ENCODE measurements around the gene RGS8. TPM values are rescaled to one million over a fixed set of nuclear protein-coding genes. Genes with fewer than 3 reads are reported as not detected.

The RGS8 gene
- total RNA-seq, 1 experiment from 2014 or later = not detected

DNA sequence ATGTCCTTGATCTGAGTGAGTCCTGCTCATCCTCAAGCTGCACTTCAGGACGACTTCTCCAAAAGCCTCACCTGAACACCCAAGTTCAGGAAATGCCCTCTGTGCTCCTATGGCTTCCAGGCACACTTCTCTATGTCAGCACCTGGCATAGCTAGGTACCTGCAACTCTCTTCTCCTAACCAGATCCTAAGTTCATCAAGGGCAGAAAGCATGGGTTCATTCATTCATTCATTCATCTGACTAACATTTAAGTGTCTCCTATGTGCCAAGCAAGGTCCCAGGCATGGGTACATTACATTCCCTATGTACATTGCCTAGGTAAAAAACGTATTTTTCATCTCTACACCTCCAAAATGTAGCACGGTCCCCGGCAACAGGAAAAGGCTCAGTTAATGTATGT lies 4.0 kb downstream of the RGS8 start:
- no peak for DNase-seq (ENCODE audit: low read depth, low spot score)
- in situ Hi-C loops (cut with HindIII; ENCODE audit: low pct_unique_long_range_greater_than_20kb, low sequenced_read_pairs) = no loop called here

DNA sequence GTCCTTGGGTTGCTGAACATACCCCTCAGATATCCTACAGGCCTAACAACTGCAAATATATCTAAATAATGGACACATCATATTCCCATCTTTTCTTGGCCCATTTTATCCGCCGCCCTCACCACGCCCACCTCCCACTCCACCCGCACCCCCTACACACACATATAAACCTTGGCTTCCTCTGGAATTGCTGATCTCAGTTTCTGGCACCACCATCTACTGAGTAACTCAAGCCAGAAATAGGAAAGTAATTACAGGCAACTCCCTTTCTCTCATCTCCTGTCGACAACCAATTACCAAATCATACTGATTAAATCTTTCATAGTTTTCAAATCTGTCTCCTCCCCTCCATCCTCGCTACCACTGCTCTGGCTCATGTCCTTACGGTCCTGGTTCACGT lies 4.7 kb downstream of the RGS8 start:
- DNase-seq (ENCODE audit: low read depth, low spot score) = no peak
- in situ Hi-C loops (cut with HindIII; ENCODE audit: low pct_unique_long_range_greater_than_20kb, low sequenced_read_pairs) = no loop called here

DNA sequence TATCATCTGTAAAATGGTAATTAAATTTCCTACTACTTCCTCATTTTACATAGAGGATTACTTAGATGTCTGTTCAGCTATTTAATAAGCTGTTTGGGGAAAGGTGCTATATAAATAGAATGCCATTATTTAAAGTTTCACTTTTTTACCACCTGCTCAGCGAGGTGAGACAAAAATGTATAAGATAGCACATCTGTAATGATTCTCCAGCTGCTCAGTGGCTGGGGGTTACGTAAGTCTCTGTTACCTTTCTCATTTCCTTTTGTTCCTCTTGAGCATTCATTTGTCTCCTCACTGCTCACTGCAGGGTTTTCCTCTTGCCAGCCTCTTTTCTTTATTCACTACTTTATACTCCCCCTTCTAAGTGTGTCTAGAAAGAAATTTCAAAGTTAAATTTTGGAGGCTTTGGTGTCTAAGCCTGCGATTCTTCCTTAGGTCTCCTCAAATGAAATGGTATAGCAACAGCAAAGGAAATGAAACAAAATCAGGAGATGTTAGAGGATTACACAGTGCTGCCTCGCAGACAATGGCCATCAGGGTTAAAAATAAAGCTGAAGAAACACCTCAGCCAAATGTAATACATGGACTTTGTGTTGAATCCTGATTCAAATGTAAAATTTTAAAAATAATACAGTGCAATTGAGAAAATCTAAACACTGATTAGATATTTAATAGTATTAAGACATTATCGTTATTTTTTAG lies 6.8 kb downstream of the RGS8 start:
- in situ Hi-C loops (cut with HindIII; ENCODE audit: low pct_unique_long_range_greater_than_20kb, low sequenced_read_pairs) = no loop called here
- DNase-seq (ENCODE audit: low read depth, low spot score) = no peak

DNA sequence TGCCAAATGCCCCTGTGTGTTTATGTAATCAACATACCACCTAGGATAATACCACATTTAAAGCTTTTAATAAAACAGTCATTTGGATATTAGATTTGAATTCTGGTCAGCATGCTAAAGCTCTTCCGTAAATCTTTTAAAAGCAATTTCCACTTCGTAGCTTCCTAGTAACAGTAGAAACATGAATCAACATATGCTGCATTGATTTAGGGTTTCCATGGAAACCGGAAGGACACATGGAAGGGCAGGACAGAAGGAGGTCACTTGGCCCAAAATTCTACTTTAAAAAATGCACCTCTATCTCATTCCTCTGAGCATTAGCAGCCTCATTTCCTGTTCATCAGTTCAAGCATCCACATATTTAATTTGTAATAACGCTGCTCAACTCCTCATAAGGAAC lies 8.1 kb downstream of the RGS8 start:
- DNase-seq (ENCODE audit: low read depth, low spot score) = no peak
- in situ Hi-C loops (cut with HindIII; ENCODE audit: low pct_unique_long_range_greater_than_20kb, low sequenced_read_pairs) = no loop called here

GRCh38 chr1:182674346-182675246 lies 9.8 kb downstream of the RGS8 start:
- in situ Hi-C loops (cut with HindIII; ENCODE audit: low pct_unique_long_range_greater_than_20kb, low sequenced_read_pairs) = no loop called here
- DNase-seq (ENCODE audit: low read depth, low spot score) = no peak

GRCh38 chr1:182672487-182672836 lies 11.9 kb downstream of the RGS8 start:
- in situ Hi-C loops (cut with HindIII; ENCODE audit: low pct_unique_long_range_greater_than_20kb, low sequenced_read_pairs) = no loop called here
- DNase-seq (ENCODE audit: low read depth, low spot score) = no peak

DNA sequence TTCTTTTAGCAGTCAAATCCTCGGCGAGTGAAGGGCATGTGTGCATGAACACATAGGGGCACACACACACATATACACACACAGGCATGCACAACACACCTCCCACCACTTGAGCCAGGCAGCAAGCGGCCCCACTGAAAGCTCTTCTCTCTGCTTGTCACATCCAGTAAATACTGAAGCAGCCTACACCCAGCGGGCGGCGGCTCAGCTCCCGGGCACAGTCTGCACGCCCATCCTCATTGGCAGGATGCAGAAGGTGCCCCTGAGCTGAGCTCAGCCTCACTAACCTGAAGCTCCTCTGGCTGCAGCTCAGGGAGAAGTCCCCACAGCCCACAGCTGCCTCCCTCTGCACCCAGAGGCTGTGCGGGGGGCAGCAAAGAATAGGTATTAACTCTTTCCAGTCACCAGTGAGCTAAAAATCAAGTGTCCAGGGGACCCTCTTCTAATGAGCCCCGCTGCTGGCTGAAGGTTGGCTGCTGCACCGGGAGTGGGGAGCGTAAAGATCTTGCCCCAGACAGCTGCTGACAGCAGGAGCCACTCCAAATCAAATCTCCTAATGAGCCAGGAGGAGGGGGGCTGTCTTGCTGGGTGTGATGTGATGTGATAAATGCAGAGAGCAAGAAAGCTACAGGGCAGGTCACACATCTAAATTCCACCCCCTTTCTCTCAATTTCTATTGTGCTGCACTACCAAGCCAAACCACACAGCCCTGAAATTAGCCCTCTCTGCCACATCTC lies 12.5 kb downstream of the RGS8 start:
- in situ Hi-C loops (cut with HindIII; ENCODE audit: low pct_unique_long_range_greater_than_20kb, low sequenced_read_pairs) = no loop called here
- no peak for DNase-seq (ENCODE audit: low read depth, low spot score)

- no peak for DNase-seq (ENCODE audit: low read depth, low spot score)
- in situ Hi-C loops (cut with HindIII; ENCODE audit: low pct_unique_long_range_greater_than_20kb, low sequenced_read_pairs) = no loop called here
Measured at GRCh38 chr1:182670032-182670749, 14.2 kb downstream of the RGS8 start.

GRCh38 chr1:182669266-182669665 lies 15.1 kb downstream of the RGS8 start:
- no peak for DNase-seq (ENCODE audit: low read depth, low spot score)
- in situ Hi-C loops (cut with HindIII; ENCODE audit: low pct_unique_long_range_greater_than_20kb, low sequenced_read_pairs) = no loop called here

GRCh38 chr1:182668521-182669054 lies 15.8 kb downstream of the RGS8 start:
- in situ Hi-C loops (cut with HindIII; ENCODE audit: low pct_unique_long_range_greater_than_20kb, low sequenced_read_pairs) = no loop called here
- no peak for DNase-seq (ENCODE audit: low read depth, low spot score)

DNA sequence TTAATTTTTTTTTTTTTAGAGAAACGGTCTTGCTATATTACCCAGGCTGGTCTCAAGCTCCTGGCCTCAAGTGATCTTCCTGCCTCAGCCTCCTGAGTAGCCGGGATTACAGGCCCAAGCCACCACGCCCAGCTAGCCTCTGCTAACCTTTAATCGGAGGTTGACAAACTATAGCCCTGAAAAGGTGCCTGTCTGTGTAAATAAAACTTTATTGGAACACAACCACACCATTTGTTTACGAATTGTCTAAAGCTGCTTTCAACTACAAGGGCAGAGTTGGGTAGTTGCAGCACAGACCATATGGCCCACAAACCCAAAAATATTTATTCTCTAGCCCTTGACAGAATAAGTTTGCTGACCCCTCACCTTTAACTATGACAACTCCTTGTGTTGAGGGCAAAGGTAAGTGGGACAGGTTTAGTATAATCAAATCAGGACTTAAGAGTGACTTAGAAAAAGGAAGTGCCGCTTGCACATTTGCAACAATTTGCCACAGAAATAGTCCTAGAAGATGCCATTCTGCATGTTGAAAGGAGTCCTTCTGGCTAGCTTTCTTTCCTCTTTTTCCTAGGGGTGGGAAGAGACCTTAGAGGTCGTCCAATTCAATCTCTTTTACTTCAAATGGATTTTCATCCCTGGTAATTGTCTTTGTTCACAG lies 16.4 kb downstream of the RGS8 start:
- in situ Hi-C loops (cut with HindIII; ENCODE audit: low pct_unique_long_range_greater_than_20kb, low sequenced_read_pairs) = no loop called here
- DNase-seq (ENCODE audit: low read depth, low spot score) = no peak

- DNase-seq (ENCODE audit: low read depth, low spot score) = no peak
- in situ Hi-C loops (cut with HindIII; ENCODE audit: low pct_unique_long_range_greater_than_20kb, low sequenced_read_pairs) = no loop called here
Measured at GRCh38 chr1:182666706-182667105, 17.7 kb downstream of the RGS8 start.

- in situ Hi-C loops (cut with HindIII; ENCODE audit: low pct_unique_long_range_greater_than_20kb, low sequenced_read_pairs) = no loop called here
- no peak for DNase-seq (ENCODE audit: low read depth, low spot score)
Measured at GRCh38 chr1:182664296-182664695, 20.1 kb downstream of the RGS8 start.

- DNase-seq (ENCODE audit: low read depth, low spot score) = no peak
- in situ Hi-C loops (cut with HindIII; ENCODE audit: low pct_unique_long_range_greater_than_20kb, low sequenced_read_pairs) = no loop called here
Measured at GRCh38 chr1:182662956-182663355, 21.4 kb downstream of the RGS8 start.

DNA sequence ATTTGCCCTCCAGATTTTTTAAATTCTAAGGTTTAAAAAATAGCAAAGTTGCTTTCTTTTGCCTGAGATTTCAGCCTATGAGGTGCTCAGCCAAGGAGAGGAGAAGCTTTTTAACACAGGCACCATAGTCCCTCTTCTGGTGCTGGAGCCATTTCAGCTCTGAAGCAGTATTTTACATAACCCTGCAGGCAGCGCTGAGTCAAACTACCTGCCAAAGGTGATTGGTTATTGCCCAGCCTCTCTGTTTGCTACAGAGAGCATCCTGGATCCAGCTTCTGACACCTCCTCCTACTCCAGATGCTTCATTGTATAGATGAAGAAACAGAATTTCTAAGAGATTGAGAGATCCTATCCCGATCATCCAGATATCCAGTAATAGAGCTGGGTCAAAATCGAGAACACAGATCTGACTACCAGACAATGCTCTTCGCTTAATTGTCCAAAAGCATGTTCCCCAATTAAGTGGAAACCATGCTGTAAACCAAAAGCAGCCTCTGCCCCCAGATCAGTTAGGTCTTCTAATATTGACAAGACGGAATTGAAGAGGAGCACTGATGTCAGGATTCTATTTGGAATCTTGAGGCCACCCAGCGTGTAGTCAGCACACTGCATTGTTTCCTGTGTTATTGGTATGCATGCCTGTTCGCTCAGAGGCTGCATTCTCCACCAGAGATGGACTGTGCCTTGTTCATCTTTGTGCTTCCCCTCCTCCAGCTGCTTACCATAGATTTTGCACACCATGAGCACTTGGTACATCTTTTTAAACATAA lies 22.1 kb downstream of the RGS8 start:
- in situ Hi-C loops (cut with HindIII; ENCODE audit: low pct_unique_long_range_greater_than_20kb, low sequenced_read_pairs) = no loop called here
- DNase-seq (ENCODE audit: low read depth, low spot score) = peak; percentile 9

- no peak for DNase-seq (ENCODE audit: low read depth, low spot score)
- in situ Hi-C loops (cut with HindIII; ENCODE audit: low pct_unique_long_range_greater_than_20kb, low sequenced_read_pairs) = no loop called here
Measured at GRCh38 chr1:182658055-182658454, 26.3 kb downstream of the RGS8 start.
